A549 (cell line): Measurements from ENCODE around the gene MRPL14. TPM values are rescaled to one million over a fixed set of nuclear protein-coding genes. Genes with fewer than 3 reads are reported as not detected.

Experiments
- ATAC-seq, 2 experiments: fragments of 200-7000 bp in 1 of 2; fragments of >200 bp in 1 of 2; cut with Nextera tagmentation in 1 of 2; cut with Tn5 transposase in 1 of 2; 3 replicates each; pipeline versions ENCODE4 v1.8.0 to v1.9.1; 2018 to 2020; ENCODE audit warnings: mild to moderate bottlenecking in 1 of 2, moderate library complexity in 1 of 2
- CTCF ChIA-PET: fragments of 300-600 bp; sonication (Branson Sonifier 250); formaldehyde crosslinking; extraction: SDS; loops from one replicate; lab custom pipeline; 2021; ENCODE audit warnings: antibody characterized with exemption, inconsistent platforms; lab: Yijun Ruan, JAX
- POLR2A ChIA-PET: fragments of 350-600 bp; formaldehyde crosslinking; extraction: SDS; loops from one replicate; lab custom pipeline; 2021; ENCODE audit warnings: antibody characterized with exemption, inconsistent platforms; lab: Yijun Ruan, JAX
- DNase-seq, 2 experiments: peaks; one replicate each; pipeline versions ENCODE4 v3.0.0 to v3.0.0-alpha.2; 2011 to 2016; ENCODE audit warnings: low read depth in 1 of 2, low spot score in 1 of 2
- FAIRE-seq: peaks from 2 replicates; lab custom pipeline; 2011; peaks lifted over from hg19 to GRCh38; lab: Jason Lieb, UNC
- H3K27ac ChIP-seq, 2 experiments: fragments of >200 bp; sonication (Bioruptor Twin); formaldehyde crosslinking; 3 replicates each; pipeline ENCODE4 v1.5.1; 2016 to 2017
- H3K4me1 ChIP-seq: fragments of >200 bp; sonication (Bioruptor Twin); formaldehyde crosslinking; 3 replicates; pipeline ENCODE4 v1.6.1; 2016
- H3K4me2 ChIP-seq: fragments of >200 bp; sonication (Bioruptor Twin); formaldehyde crosslinking; 3 replicates; pipeline ENCODE4 v1.6.1; 2016
- H3K4me3 ChIP-seq: fragments of >200 bp; sonication (Bioruptor Twin); formaldehyde crosslinking; 3 replicates; pipeline ENCODE4 v1.5.1; 2016
- H3K9me3 ChIP-seq: fragments of >200 bp; sonication (Bioruptor Twin); formaldehyde crosslinking; 3 replicates; pipeline ENCODE4 v1.6.1; 2016
- CBX8 ChIP-seq: fragments of 200-600 bp; sonication (generic); IDR thresholded peaks from 2 replicates; pipeline ENCODE4 v1.6.1; 2016
- CHD2 ChIP-seq: fragments of 150-350 bp; IDR thresholded peaks from 2 replicates; pipeline ENCODE4 v1.6.1; 2014; ENCODE audit warnings: low read length; ENCODE audit not compliant: partially characterized antibody
- E2F6 ChIP-seq: IDR thresholded peaks from 2 replicates; pipeline ENCODE4 v1.6.1; 2012; ENCODE audit warnings: low read depth, borderline replicate concordance
- EHF ChIP-seq: fragments of 250-450 bp; sonication (Bioruptor Pico); IDR thresholded peaks from 2 replicates; pipeline ENCODE4 v1.5.0; 2020; ENCODE audit warnings: mild to moderate bottlenecking
- EHMT2 ChIP-seq: fragments of 200-600 bp; sonication (generic); IDR thresholded peaks from 2 replicates; pipeline ENCODE4 v1.6.1; 2016; ENCODE audit warnings: antibody characterized with exemption, low read depth, mild to moderate bottlenecking, moderate library complexity
- ESRRA ChIP-seq: fragments of 150-350 bp; IDR thresholded peaks from 2 replicates; pipeline ENCODE4 v1.6.1; 2014; ENCODE audit warnings: mild to moderate bottlenecking, low read length, borderline replicate concordance
- FOXS1 ChIP-seq: fragments of 250-450 bp; sonication (Bioruptor Pico); IDR thresholded peaks from 2 replicates; pipeline ENCODE4 v1.5.0; 2020; ENCODE audit warnings: mild to moderate bottlenecking, moderate library complexity
- GATA3 ChIP-seq: IDR thresholded peaks from 2 replicates; pipeline ENCODE4 v1.6.1; 2012; ENCODE audit warnings: borderline replicate concordance
- HEYL ChIP-seq: fragments of 250-450 bp; sonication (Bioruptor Pico); IDR thresholded peaks from 2 replicates; pipeline ENCODE4 v1.8.0; 2021; ENCODE audit warnings: mild to moderate bottlenecking, moderate library complexity
- KDM1A ChIP-seq: fragments of 200-600 bp; sonication (generic); IDR thresholded peaks from 2 replicates; pipeline ENCODE4 v1.6.1; 2016; ENCODE audit warnings: low read depth, mild to moderate bottlenecking
- MAZ ChIP-seq: fragments of 150-350 bp; IDR thresholded peaks from 2 replicates; pipeline ENCODE4 v1.6.1; 2014; ENCODE audit warnings: antibody characterized with exemption, low read depth, low read length, borderline replicate concordance
- MYC ChIP-seq: IDR thresholded peaks from 2 replicates; pipeline ENCODE4 v1.6.1; 2012; ENCODE audit warnings: mild to moderate bottlenecking, inconsistent platforms, low read length, improper control_type of control experiment, borderline replicate concordance
- NFE2L2 ChIP-seq: fragments of 150-350 bp; conservative IDR thresholded peaks from 2 replicates; pipeline ENCODE4 v1.6.1; 2014; ENCODE audit warnings: low read length
- NPAS2 ChIP-seq: fragments of 250-450 bp; sonication (Bioruptor Pico); IDR thresholded peaks from 2 replicates; pipeline ENCODE4 v1.8.0; 2022; ENCODE audit warnings: mild to moderate bottlenecking, moderate library complexity, borderline replicate concordance
- POLR2AphosphoS2 ChIP-seq: conservative IDR thresholded peaks from 2 replicates; pipeline ENCODE4 v1.6.1; 2012; ENCODE audit warnings: low read length, improper control_type of control experiment, inconsistent platforms
- RFX5 ChIP-seq: fragments of 450-650 bp; IDR thresholded peaks from 2 replicates; pipeline ENCODE4 v1.7.1; 2014; ENCODE audit warnings: antibody characterized with exemption, mild to moderate bottlenecking, moderate library complexity
- TFCP2L1 ChIP-seq: fragments of 250-450 bp; sonication (Bioruptor Pico); IDR thresholded peaks from 2 replicates; pipeline ENCODE4 v1.5.0; 2021; ENCODE audit warnings: mild to moderate bottlenecking
- TP53 ChIP-seq: fragments of 250-450 bp; sonication (Bioruptor Pico); IDR thresholded peaks from 2 replicates; pipeline ENCODE4 v1.5.0; 2021; ENCODE audit warnings: mild to moderate bottlenecking, moderate library complexity
- ZC3H11A ChIP-seq: fragments of 450-650 bp; IDR thresholded peaks from 2 replicates; pipeline ENCODE4 v1.6.1; 2014; ENCODE audit warnings: antibody characterized with exemption, mild to moderate bottlenecking
- ZNF302 ChIP-seq: fragments of 250-450 bp; sonication (Bioruptor Pico); IDR thresholded peaks from 2 replicates; pipeline ENCODE4 v1.9.0; 2021; ENCODE audit warnings: inconsistent platforms, mild to moderate bottlenecking, moderate library complexity
- ZSCAN20 ChIP-seq: fragments of 250-450 bp; sonication (Bioruptor Pico); IDR thresholded peaks from 2 replicates; pipeline ENCODE4 v1.8.0; 2022; ENCODE audit warnings: mild to moderate bottlenecking, moderate library complexity
- WGBS: methylation state at CpG from one replicate; pipeline ENCODE4 v1.1.6; 2017; ENCODE audit errors: missing lambda C conversion rate; 5-methylcytosine and 5-hydroxymethylcytosine counted together
- polyA plus RNA-seq, 4 experiments: library from polyadenylated mRNA; depleted of rRNA in 3 of 4; stranded (reverse); fragments of >200 nt; fragmentation: RNase III in 1 of 4; extraction: RNeasy Plus Mini Kit Qiagen cat#74134 plus additional on column Dnase treatment in 1 of 4; gene quantifications; 2 replicates in 3 of 4; 3 replicates in 1 of 4; pipeline ENCODE4 v1.2.3, GENCODE V29; 2011 to 2017
- TF ChIP-seq, protein P1 (sequence below): fragments of >200 bp; sonication (Bioruptor Twin); formaldehyde crosslinking; IDR thresholded peaks from 3 replicates; pipeline ENCODE4 v1.5.1; 2016
- TF ChIP-seq, protein P2 (sequence below): fragments of >200 bp; sonication (Bioruptor Twin); formaldehyde crosslinking; IDR thresholded peaks from 3 replicates; pipeline ENCODE4 v1.6.1; 2016

MRPL14 gene
- polyA plus RNA-seq, 2 of the 4 experiments (the other 2 are of a cell fraction), result 47.1 to 55.3 TPM

DNA sequence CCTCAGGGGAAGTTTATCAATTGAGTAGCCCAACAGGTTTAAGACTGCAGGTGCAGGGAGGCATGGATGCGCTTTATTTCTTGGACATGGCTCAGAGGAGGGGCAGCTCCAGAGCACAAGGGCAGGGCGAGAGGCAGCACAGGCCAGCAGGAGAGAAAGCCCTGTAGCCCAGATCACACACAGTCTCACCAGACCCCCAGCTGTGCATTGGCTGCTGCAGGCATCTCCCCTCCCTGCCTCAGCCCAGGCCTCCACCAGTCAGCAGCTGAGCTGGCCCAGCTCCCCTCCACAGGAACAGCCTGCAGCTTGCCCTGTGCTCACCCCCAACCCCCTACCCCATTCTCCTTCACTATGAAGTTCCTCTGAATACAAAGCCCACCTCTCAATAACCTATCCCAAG is 24.7 kb downstream of the MRPL14 start:
- ATAC-seq, result no peak
- no peaks in the 10 kb centered on the region for H3K4me1 ChIP-seq
- CTCF ChIA-PET, result interaction anchor here (1.8 to 4.1 kb wide), 5 partner anchors 8 to 135 kb away, joined by 4 to 30 read pairs (median 5); no protein-coding TSS in a partner anchor
- no peak for FAIRE-seq
- 100% methylated on average over 2 of the region's 2 CpGs for WGBS
- H3K4me2 ChIP-seq, result no peak overlapping the region
- POLR2A ChIA-PET, result no interaction called here
- no peak overlapping the region for H3K27ac ChIP-seq
- no peak for DNase-seq
- no peaks in the 10 kb centered on the region for H3K9me3 ChIP-seq
- TF ChIP-seq, protein P1, sequence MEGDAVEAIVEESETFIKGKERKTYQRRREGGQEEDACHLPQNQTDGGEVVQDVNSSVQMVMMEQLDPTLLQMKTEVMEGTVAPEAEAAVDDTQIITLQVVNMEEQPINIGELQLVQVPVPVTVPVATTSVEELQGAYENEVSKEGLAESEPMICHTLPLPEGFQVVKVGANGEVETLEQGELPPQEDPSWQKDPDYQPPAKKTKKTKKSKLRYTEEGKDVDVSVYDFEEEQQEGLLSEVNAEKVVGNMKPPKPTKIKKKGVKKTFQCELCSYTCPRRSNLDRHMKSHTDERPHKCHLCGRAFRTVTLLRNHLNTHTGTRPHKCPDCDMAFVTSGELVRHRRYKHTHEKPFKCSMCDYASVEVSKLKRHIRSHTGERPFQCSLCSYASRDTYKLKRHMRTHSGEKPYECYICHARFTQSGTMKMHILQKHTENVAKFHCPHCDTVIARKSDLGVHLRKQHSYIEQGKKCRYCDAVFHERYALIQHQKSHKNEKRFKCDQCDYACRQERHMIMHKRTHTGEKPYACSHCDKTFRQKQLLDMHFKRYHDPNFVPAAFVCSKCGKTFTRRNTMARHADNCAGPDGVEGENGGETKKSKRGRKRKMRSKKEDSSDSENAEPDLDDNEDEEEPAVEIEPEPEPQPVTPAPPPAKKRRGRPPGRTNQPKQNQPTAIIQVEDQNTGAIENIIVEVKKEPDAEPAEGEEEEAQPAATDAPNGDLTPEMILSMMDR, result no peak
- TF ChIP-seq HEYL (CRISPR knock-in tag), result no peak
- no peak for TF ChIP-seq POLR2AphosphoS2
- no peak for TF ChIP-seq CHD2
- no peak for TF ChIP-seq MAZ
- no peak for TF ChIP-seq ZC3H11A
- TF ChIP-seq E2F6, result no peak
- TF ChIP-seq ESRRA, result no peak
- H3K4me3 ChIP-seq, result no peak overlapping the region

DNA sequence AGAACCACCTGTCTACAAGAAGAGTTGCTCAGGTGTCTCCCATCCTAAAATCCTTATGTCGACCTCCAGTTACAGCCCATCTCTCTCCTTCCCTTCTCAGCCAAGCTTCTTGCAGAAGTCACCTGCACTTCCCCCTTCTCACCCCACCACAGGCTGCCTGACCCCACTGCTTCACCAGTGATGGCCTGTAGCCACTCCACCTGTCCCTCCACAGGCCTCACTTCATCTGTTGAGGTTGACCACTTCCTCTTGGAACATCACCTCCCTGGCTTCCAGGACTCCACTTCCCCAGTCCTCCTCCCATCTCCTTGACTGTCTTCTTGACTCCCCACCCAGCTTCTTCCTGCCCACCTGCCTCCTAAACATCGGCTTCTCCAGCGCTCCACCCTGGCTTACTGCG is 25.4 kb downstream of the MRPL14 start:
- Histone ChIP-seq H3K27ac (no peak overlapping the region), H3K4me2 (no peak overlapping the region), H3K4me3 (no peak overlapping the region), H3K4me1 (no peaks in the 10 kb centered on the region), H3K9me3 (no peaks in the 10 kb centered on the region)
- TF ChIP-seq CBX8 (no peak), NFE2L2 (no peak), KDM1A (no peak), GATA3 (no peak), MYC (no peak), POLR2AphosphoS2 (no peak), MAZ (no peak), RFX5 (no peak), EHF (CRISPR knock-in tag) (no peak), NPAS2 (CRISPR knock-in tag) (no peak), FOXS1 (no peak), E2F6 (no peak), EHMT2 (no peak), TP53 (CRISPR knock-in tag) (no peak), TFCP2L1 (CRISPR knock-in tag) (no peak), ESRRA (no peak), ZNF302 (CRISPR knock-in tag) (no peak), ZSCAN20 (CRISPR knock-in tag) (no peak)
- TF ChIP-seq, protein P2, sequence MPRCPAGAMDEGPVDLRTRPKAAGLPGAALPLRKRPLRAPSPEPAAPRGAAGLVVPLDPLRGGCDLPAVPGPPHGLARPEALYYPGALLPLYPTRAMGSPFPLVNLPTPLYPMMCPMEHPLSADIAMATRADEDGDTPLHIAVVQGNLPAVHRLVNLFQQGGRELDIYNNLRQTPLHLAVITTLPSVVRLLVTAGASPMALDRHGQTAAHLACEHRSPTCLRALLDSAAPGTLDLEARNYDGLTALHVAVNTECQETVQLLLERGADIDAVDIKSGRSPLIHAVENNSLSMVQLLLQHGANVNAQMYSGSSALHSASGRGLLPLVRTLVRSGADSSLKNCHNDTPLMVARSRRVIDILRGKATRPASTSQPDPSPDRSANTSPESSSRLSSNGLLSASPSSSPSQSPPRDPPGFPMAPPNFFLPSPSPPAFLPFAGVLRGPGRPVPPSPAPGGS, result no peak
- no peak for DNase-seq
- 89% methylated on average over 4 of the region's 4 CpGs for WGBS
- ChIA-PET POLR2A (no interaction called here), CTCF (interaction anchor here (0.9 to 4.1 kb wide), 5 partner anchors 9 to 71 kb away, joined by 3 to 30 read pairs (median 5); no protein-coding TSS in a partner anchor)
- ATAC-seq, result no peak
- FAIRE-seq, result no peak
